Activated CD4-positive, alpha-beta memory T cell treated with anti-CD3 and anti-CD28 coated beads for 36 hours (primary cell): ENCODE measurements around the gene SPI1. TPM values are rescaled to one million over a fixed set of nuclear protein-coding genes. Genes with fewer than 3 reads are reported as not detected.

Source experiments
- CTCF ChIA-PET: fragments of 350-600 bp; sonication (Branson Sonifier 250); formaldehyde crosslinking; loops from one replicate; lab custom pipeline; 2021; ENCODE audit warnings: antibody characterized with exemption, inconsistent platforms; lab: Charles Lee
- POLR2A ChIA-PET: fragments of 350-600 bp; sonication (Branson Sonifier 250); formaldehyde crosslinking; loops from one replicate; lab custom pipeline; 2021; ENCODE audit warnings: antibody characterized with exemption; lab: Charles Lee
- DNase-seq: peaks from one replicate; pipeline ENCODE4 v3.0.0-alpha.2; 2020
- H3K27ac Mint-ChIP-seq: one replicate; pipeline ENCODE4 v1.8.0; 2021; ENCODE audit warnings: mixed read lengths
- H3K27me3 Mint-ChIP-seq: one replicate; pipeline ENCODE4 v1.8.0; 2021; ENCODE audit warnings: mixed read lengths
- H3K36me3 Mint-ChIP-seq: one replicate; pipeline ENCODE4 v1.8.0; 2021; ENCODE audit warnings: mixed read lengths
- H3K4me1 Mint-ChIP-seq: one replicate; pipeline ENCODE4 v1.8.0; 2021; ENCODE audit warnings: low read depth, mixed read lengths
- H3K4me3 Mint-ChIP-seq: one replicate; pipeline ENCODE4 v1.8.0; 2021; ENCODE audit warnings: mild to moderate bottlenecking, mixed read lengths
- H3K9me3 Mint-ChIP-seq: one replicate; pipeline ENCODE4 v1.8.0; 2021; ENCODE audit warnings: mixed read lengths
- intact Hi-C: fragments of 100-400 bp; cut with micrococcal nuclease; formaldehyde crosslinking; loops from one replicate; pipeline ENCODE4 v1.15.1; 2023
- total RNA-seq, 2 experiments: library from RNA; stranded (reverse); gene quantifications; one replicate each; pipeline ENCODE4 v1.2.3, GENCODE V29; 2021

Gene SPI1
- total RNA-seq, 2 experiments from 2014 or later = not detected

GRCh38 chr11:47366020-47366490, 12.3 kb downstream of the SPI1 start:
- no peak overlapping the region for H3K4me3 Mint-ChIP-seq
- ChIA-PET POLR2A (interaction anchor here (0.6 kb wide), 1 partner anchor 95 kb away, joined by 7 read pairs; no protein-coding TSS in a partner anchor), CTCF (no interaction called here)
- no peak overlapping the region for H3K27ac Mint-ChIP-seq
- DNase-seq = no peak
- H3K9me3 Mint-ChIP-seq = no peaks in the 10 kb centered on the region
- peaks cover 5% of the 10 kb centered on the region for H3K27me3 Mint-ChIP-seq
- H3K4me1 Mint-ChIP-seq = peaks cover 20% of the 10 kb centered on the region
- no peaks in the 10 kb centered on the region for H3K36me3 Mint-ChIP-seq
- intact Hi-C loops = no loop called here

GRCh38 chr11:47361419-47361818, 16.9 kb downstream of the SPI1 start:
- Mint-ChIP-seq H3K27me3 (peaks cover 6% of the 10 kb centered on the region), H3K4me1 (peaks cover 15% of the 10 kb centered on the region), H3K9me3 (no peaks in the 10 kb centered on the region), H3K36me3 (no peaks in the 10 kb centered on the region), H3K27ac (no peak overlapping the region), H3K4me3 (no peak overlapping the region)
- intact Hi-C loops = no loop called here
- ChIA-PET POLR2A (no interaction called here), CTCF (interaction anchor here (1.5 to 1.6 kb wide), 2 partner anchors 12 to 51 kb away, joined by 5 to 9 read pairs; no protein-coding TSS in a partner anchor)
- DNase-seq = no peak

DNA sequence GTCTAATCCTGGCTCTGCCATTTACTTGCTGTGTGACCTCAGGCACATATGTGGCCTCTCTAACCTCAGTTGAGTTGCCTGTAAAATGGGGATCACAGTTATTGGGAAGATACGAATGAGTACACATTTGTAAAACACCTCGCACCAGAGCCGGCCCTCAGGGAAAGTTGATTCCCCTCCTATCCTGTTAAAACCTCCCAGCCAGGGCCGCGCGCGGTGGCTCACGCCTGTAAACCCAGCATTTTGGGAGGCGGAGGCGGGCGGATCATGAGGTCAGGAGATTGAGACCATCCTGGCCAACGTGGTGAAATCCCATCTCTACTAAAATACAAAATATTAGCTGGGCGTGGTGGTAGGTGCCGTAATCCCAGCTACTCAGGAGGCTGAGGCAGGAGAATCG, 18.0 kb downstream of the SPI1 start:
- no peak for DNase-seq
- Mint-ChIP-seq H3K27me3 (peaks cover 4% of the 10 kb centered on the region), H3K36me3 (no peaks in the 10 kb centered on the region), H3K4me3 (no peak overlapping the region), H3K4me1 (peaks cover 10% of the 10 kb centered on the region), H3K27ac (no peak overlapping the region), H3K9me3 (no peaks in the 10 kb centered on the region)
- intact Hi-C loops = no loop called here
- POLR2A ChIA-PET = interaction anchor here (0.5 kb wide), 1 partner anchor 173 kb away, joined by 3 read pairs; no protein-coding TSS in a partner anchor
- CTCF ChIA-PET = interaction anchor here (1.5 to 1.6 kb wide), 2 partner anchors 13 to 52 kb away, joined by 5 to 9 read pairs; no protein-coding TSS in a partner anchor

GRCh38 chr11:47359586-47359985, 18.8 kb downstream of the SPI1 start:
- no peak overlapping the region for H3K4me3 Mint-ChIP-seq
- intact Hi-C loops = loop anchor here (5.0 kb wide), 1 partner anchor 182 kb away; the partner anchor contains the start of gene ARFGAP2
- H3K36me3 Mint-ChIP-seq = no peaks in the 10 kb centered on the region
- no peak for DNase-seq
- POLR2A ChIA-PET = interaction anchor here (0.6 kb wide), 1 partner anchor 38 kb away, joined by 3 read pairs; no protein-coding TSS in a partner anchor
- H3K4me1 Mint-ChIP-seq = peaks cover 10% of the 10 kb centered on the region
- peaks cover 4% of the 10 kb centered on the region for H3K27me3 Mint-ChIP-seq
- no peak overlapping the region for H3K27ac Mint-ChIP-seq
- H3K9me3 Mint-ChIP-seq = no peaks in the 10 kb centered on the region
- CTCF ChIA-PET = interaction anchor here (0.9 kb wide), 1 partner anchor 53 kb away, joined by 3 read pairs; no protein-coding TSS in a partner anchor

DNA sequence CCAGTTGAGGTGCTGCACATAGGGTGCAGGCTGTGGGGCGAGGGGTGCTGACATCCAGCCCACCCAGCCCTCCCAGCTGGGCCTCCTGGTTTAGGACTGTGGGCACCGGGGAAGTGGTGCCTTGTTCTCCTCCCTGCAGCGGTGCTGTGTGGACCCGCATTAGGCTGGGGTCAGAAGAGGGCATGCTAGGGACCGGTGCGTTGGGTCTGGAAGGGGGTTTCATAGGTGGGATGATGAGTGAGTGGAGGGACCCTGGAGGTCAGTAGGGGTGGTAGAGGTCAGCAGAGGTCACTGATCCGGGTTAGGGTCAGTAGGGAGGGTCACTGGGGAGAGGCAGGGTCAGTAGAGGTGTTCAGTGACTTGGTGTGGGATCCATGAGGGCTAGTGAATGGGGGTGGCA, 19.2 kb downstream of the SPI1 start:
- H3K4me1 Mint-ChIP-seq = peaks cover 10% of the 10 kb centered on the region
- DNase-seq = no peak
- no peak overlapping the region for H3K27ac Mint-ChIP-seq
- no peaks in the 10 kb centered on the region for H3K9me3 Mint-ChIP-seq
- intact Hi-C loops = loop anchor here (5.0 kb wide), 1 partner anchor 182 kb away; the partner anchor contains the start of gene ARFGAP2
- CTCF ChIA-PET = interaction anchor here (0.9 kb wide), 1 partner anchor 53 kb away, joined by 3 read pairs; no protein-coding TSS in a partner anchor
- POLR2A ChIA-PET = interaction anchor here (0.6 kb wide), 1 partner anchor 38 kb away, joined by 3 read pairs; no protein-coding TSS in a partner anchor
- H3K4me3 Mint-ChIP-seq = no peak overlapping the region
- no peaks in the 10 kb centered on the region for H3K36me3 Mint-ChIP-seq
- H3K27me3 Mint-ChIP-seq = peaks cover 2% of the 10 kb centered on the region

GRCh38 chr11:47358731-47359051, 19.7 kb downstream of the SPI1 start:
- intact Hi-C loops = loop anchor here (5.0 kb wide), 1 partner anchor 181 kb away; the partner anchor contains the start of gene ARFGAP2
- DNase-seq = no peak
- H3K4me3 Mint-ChIP-seq = no peak overlapping the region
- POLR2A ChIA-PET = no interaction called here
- no peaks in the 10 kb centered on the region for H3K9me3 Mint-ChIP-seq
- CTCF ChIA-PET = no interaction called here
- no peaks in the 10 kb centered on the region for H3K36me3 Mint-ChIP-seq
- H3K27ac Mint-ChIP-seq = no peak overlapping the region
- peaks cover 10% of the 10 kb centered on the region for H3K4me1 Mint-ChIP-seq
- H3K27me3 Mint-ChIP-seq = peaks cover 2% of the 10 kb centered on the region

DNA sequence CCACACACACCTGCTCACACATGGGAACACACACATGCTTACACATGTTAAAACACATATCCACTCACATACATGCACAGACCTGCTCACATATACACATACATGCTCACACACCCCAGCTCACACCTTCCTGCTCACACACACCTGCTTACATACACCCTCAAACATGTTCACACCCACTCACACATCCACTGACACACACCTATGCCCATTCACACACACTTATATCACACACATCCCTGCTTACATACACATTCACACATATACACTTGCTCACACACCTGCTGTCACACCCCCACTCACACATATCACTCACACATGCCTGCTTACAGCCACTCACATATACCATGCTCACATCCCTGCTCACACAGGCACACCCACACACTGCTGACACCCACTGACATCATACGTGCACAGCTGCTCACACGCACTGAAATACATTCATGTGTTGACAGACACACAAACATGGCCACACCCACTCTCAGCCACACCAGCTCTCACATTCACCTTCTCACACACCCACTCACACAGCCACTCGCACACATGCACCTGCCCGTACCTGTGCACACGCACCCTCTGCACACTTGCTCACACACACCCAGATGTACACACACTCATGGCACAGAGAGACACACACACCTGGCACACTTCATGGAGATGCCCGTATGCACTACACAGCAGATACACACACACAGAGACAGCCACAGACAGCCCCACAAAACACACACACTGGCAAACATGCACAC, 20.2 kb downstream of the SPI1 start:
- Mint-ChIP-seq H3K4me3 (no peak overlapping the region), H3K4me1 (peaks cover 10% of the 10 kb centered on the region), H3K27ac (no peak overlapping the region), H3K9me3 (no peaks in the 10 kb centered on the region), H3K27me3 (peaks cover 2% of the 10 kb centered on the region), H3K36me3 (no peaks in the 10 kb centered on the region)
- intact Hi-C loops = loop anchor here (5.0 kb wide), 1 partner anchor 181 kb away; the partner anchor contains the start of gene ARFGAP2
- DNase-seq = no peak
- ChIA-PET CTCF (no interaction called here), POLR2A (no interaction called here)

- ChIA-PET POLR2A (no interaction called here), CTCF (interaction anchor here (1.0 kb wide), 1 partner anchor 18 kb away, joined by 3 read pairs; no protein-coding TSS in a partner anchor)
- no peaks in the 10 kb centered on the region for H3K9me3 Mint-ChIP-seq
- intact Hi-C loops = loop anchor here (5.0 kb wide), 1 partner anchor 180 kb away; the partner anchor contains the start of gene ARFGAP2
- H3K36me3 Mint-ChIP-seq = no peaks in the 10 kb centered on the region
- peaks cover 2% of the 10 kb centered on the region for H3K27me3 Mint-ChIP-seq
- DNase-seq = no peak
- H3K4me1 Mint-ChIP-seq = peaks cover 10% of the 10 kb centered on the region
- H3K27ac Mint-ChIP-seq = no peak overlapping the region
- no peak overlapping the region for H3K4me3 Mint-ChIP-seq
These were observed 21.4 kb downstream of the SPI1 start for GRCh38 chr11:47356998-47357329.

DNA sequence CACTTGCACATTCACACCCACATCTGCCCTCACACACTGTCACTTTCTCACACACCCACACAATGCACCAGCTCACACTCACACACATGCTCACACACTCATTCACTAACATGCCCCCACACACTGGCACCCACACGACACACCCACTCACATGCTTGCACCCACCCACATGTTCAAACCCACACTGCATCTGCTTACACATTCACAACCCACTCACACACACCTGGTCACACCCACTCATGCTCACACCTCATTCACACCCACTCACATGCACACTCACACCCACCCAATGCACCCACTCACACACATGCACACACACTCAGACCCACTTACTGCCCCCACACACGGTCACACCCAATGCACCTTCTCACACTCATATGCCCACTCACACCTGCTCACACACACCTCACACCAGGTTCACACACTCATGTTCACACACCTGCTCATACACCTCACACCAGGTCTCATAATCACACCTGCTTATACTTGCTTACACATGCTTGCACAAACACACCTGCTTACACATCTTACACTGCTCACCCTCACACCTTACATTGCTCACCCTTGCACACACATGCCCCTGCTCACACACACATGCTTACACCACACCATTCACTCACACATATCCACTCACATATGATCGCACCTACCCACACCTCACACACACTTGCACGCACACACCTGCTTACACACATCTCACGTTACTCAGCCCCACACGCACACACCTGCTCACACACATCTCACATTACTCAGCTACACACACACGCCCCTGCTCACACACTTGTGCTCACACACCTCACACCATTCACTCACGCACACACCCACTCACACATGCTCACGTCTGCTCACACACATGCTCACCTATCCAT, 22.0 kb downstream of the SPI1 start:
- Mint-ChIP-seq H3K9me3 (no peaks in the 10 kb centered on the region), H3K4me3 (no peak overlapping the region), H3K27me3 (peaks cover 2% of the 10 kb centered on the region), H3K27ac (no peak overlapping the region), H3K4me1 (peaks cover 10% of the 10 kb centered on the region), H3K36me3 (no peaks in the 10 kb centered on the region)
- ChIA-PET CTCF (interaction anchor here (1.0 kb wide), 1 partner anchor 18 kb away, joined by 3 read pairs; no protein-coding TSS in a partner anchor), POLR2A (no interaction called here)
- DNase-seq = no peak
- intact Hi-C loops = loop anchor here (5.0 kb wide), 1 partner anchor 179 kb away; the partner anchor contains the start of gene ARFGAP2

- Mint-ChIP-seq H3K36me3 (no peaks in the 10 kb centered on the region), H3K27me3 (no peaks in the 10 kb centered on the region), H3K27ac (no peak overlapping the region), H3K4me1 (peaks cover 6% of the 10 kb centered on the region), H3K4me3 (no peak overlapping the region), H3K9me3 (no peaks in the 10 kb centered on the region)
- intact Hi-C loops = loop anchor here (5.0 kb wide), 1 partner anchor 178 kb away; the partner anchor contains the start of gene ARFGAP2
- peak; percentile 70 for DNase-seq
- ChIA-PET POLR2A (no interaction called here), CTCF (no interaction called here)
These were observed 22.8 kb downstream of the SPI1 start for GRCh38 chr11:47355283-47356128.

DNA sequence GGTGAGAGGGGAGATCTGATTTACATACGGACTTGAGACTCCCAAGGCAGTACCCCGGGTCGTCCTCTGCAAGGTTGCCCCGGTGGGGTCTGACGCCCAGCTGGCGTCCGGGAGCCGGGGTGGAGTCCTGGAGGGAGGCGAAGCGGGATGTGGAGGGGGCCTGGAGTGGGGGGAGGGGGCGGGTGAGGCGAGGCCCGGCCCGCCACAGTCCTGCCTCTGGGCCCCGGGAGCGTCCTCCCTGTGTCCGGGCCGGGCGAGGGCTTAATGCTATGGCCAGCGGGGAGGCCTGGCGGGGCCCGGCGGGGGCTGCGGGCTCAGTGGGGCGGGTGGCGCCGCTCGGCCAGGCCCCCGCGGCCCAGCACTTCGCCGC, 23.4 kb downstream of the SPI1 start:
- Mint-ChIP-seq H3K4me1 (peaks cover 6% of the 10 kb centered on the region), H3K36me3 (no peaks in the 10 kb centered on the region), H3K4me3 (no peak overlapping the region), H3K27me3 (no peaks in the 10 kb centered on the region), H3K27ac (no peak overlapping the region), H3K9me3 (no peaks in the 10 kb centered on the region)
- CTCF ChIA-PET = no interaction called here
- DNase-seq = no peak
- POLR2A ChIA-PET = no interaction called here
- intact Hi-C loops = loop anchor here (5.0 kb wide), 1 partner anchor 178 kb away; the partner anchor contains the start of gene ARFGAP2
